GM23338 (cell line): ENCODE data around the gene CDC14B.

Source experiments
- EZH2 ChIP-seq: fragments of 200-600 bp; sonication (generic); IDR thresholded peaks from one replicate; pipeline ENCODE4 v1.8.0; 2017; ENCODE audit warnings: antibody characterized with exemption, mild to moderate bottlenecking, low read depth; ENCODE audit not compliant: unreplicated experiment
- EZH2phosphoT487 ChIP-seq: fragments of 200-600 bp; sonication (generic); IDR thresholded peaks from one replicate; pipeline ENCODE4 v1.8.1; 2018; ENCODE audit warnings: antibody characterized with exemption; ENCODE audit not compliant: unreplicated experiment
- TF ChIP-seq, protein P1 (sequence below): IDR thresholded peaks from one replicate; pipeline ENCODE4 v1.6.1; 2018; ENCODE audit warnings: antibody characterized with exemption; ENCODE audit not compliant: unreplicated experiment

DNA sequence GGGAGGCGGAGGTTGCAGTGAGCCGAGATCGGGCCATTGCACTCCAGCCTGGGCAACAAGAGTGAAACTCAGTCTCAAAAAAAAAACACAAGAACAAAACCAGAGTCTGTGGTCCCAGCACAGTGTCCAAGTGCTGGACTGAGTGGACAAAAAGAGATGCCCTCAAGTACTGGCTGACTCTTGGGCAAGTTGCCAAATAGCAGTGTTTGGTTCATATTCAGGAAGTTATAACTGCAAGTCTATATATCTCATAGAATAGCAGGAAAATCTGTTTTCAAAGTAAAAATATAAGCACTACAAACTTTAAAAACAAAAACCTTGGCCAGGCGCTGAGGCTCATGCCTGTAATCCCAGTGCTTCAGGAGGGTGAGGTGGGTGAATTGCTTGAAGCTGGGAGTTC lies 162.4 kb downstream of the CDC14B start:
- TF ChIP-seq EZH2: no peak
- no peak for TF ChIP-seq EZH2phosphoT487
- TF ChIP-seq, protein P1, sequence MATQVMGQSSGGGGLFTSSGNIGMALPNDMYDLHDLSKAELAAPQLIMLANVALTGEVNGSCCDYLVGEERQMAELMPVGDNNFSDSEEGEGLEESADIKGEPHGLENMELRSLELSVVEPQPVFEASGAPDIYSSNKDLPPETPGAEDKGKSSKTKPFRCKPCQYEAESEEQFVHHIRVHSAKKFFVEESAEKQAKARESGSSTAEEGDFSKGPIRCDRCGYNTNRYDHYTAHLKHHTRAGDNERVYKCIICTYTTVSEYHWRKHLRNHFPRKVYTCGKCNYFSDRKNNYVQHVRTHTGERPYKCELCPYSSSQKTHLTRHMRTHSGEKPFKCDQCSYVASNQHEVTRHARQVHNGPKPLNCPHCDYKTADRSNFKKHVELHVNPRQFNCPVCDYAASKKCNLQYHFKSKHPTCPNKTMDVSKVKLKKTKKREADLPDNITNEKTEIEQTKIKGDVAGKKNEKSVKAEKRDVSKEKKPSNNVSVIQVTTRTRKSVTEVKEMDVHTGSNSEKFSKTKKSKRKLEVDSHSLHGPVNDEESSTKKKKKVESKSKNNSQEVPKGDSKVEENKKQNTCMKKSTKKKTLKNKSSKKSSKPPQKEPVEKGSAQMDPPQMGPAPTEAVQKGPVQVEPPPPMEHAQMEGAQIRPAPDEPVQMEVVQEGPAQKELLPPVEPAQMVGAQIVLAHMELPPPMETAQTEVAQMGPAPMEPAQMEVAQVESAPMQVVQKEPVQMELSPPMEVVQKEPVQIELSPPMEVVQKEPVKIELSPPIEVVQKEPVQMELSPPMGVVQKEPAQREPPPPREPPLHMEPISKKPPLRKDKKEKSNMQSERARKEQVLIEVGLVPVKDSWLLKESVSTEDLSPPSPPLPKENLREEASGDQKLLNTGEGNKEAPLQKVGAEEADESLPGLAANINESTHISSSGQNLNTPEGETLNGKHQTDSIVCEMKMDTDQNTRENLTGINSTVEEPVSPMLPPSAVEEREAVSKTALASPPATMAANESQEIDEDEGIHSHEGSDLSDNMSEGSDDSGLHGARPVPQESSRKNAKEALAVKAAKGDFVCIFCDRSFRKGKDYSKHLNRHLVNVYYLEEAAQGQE: no peak
